HG03565 (cell line): Measurements from ENCODE around the gene KCND2.
A peak's percentile ranks its signal among the peaks of the same experiment; 100 is the strongest.

Experiments used
- ATAC-seq: cut with Tn5 transposase; IDR thresholded peaks from one replicate; pipeline ENCODE4 v1.9.1; 2021; ENCODE audit warnings: mild to moderate bottlenecking, moderate library complexity; ENCODE audit not compliant: unreplicated experiment

Gene KCND2

DNA sequence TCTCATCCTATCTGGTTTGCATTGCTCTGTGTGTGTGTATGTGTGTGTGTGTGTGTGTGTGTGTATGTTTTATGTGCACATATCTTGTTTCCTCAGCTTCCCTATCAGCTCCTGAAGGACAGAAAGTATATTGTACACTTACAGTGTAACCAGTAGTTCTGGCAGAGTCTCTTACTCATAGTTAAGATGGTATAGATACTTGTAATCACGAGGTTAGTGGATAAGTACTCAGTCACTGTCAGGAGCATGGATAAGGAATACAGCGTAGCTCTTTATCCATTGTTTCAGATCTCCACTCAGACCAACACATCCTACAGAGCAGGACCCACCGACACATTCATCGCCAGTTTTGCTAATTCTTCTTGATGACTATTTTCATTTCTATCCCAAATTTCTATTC is 309.9 kb downstream of the KCND2 start:
- no peak for ATAC-seq

DNA sequence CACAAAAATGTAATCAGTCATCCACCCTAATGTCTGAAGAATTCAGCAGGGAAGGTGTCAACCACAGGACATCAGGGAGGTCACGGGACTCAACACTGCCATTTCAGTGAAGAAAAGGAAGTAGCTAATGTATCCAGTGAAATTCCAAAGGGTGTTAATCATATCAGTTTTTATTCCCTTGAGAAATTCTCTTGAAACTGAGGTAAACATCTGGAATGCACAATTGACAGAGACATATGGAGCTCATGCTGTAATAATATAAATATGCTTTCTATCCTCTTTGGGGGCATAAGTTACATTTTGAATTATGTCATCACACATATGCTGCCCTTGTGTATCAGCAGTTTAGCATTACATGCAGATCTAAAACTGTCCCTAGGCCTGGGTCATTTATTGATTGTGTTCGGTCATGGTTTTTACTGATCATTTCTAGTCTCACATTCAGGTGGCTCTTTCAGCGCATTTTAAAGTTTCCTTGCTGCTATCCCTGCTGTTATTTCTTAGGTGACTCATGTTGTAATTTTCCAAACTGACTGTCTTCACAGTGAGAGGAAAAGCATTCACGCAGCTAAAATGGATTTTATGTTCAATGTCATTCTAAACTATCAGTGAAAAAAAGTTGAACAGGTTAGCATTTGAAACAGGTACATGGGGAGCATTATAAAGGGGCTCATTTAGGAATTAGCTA is 311.1 kb downstream of the KCND2 start:
- no peak for ATAC-seq

- no peak for ATAC-seq
These were observed 313.6 kb downstream of the KCND2 start for GRCh38 chr7:120586571-120586970.

- ATAC-seq = no peak
These were observed 314.3 kb downstream of the KCND2 start for GRCh38 chr7:120587243-120587642.

DNA sequence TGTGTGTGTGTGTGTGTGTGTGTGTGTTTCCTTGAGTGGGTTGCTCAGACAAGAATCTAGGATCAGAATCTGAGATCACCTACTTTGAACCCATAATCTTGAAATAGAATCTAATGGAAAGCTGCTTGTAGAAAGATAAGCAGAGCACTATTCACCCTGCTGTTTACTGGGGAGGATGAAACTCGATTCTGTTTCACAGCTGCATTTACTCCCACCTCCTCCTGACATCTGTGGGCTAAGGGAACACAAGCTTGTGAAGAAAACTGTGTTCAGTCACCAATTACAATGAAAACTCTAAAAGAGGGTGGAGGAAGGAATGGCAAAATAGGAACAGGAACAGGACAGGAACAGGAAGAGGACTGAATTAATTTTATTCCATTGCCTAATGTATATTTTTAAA is 315.4 kb downstream of the KCND2 start:
- no peak for ATAC-seq

- ATAC-seq = no peak
These were observed 315.9 kb downstream of the KCND2 start for GRCh38 chr7:120588862-120589261.

GRCh38 chr7:120600607-120601006 is 327.6 kb downstream of the KCND2 start:
- no peak for ATAC-seq

- ATAC-seq = no peak
These were observed 330.4 kb downstream of the KCND2 start for GRCh38 chr7:120603366-120603765.

DNA sequence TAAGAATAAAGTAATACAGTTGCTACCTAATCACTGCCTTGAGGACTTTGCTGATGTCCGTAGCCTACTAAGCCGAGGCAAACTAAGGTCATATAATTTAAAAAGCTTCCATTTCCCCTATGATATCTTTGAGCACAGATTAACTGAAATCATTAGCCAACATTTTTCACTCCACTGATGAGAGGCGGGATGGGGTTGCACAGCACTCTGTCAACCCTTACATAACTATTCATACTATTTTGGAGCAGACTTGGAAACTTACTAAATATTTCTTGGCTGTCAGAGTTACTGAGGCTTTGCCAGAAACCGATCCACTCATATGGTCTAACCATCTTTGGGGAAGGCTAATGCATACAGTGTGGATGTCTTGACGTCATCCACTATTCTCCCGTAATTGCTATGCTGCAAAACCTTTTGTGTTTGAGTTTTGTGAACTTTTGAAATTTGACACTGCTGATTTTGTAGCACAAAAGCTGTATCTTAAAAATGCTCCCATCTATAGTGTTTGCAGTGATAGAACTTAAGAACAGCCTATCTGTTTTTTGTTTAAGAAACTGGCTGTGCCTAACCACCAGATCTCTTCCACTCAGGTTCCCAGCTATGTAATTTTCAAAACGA is 336.3 kb downstream of the KCND2 start:
- ATAC-seq = no peak

DNA sequence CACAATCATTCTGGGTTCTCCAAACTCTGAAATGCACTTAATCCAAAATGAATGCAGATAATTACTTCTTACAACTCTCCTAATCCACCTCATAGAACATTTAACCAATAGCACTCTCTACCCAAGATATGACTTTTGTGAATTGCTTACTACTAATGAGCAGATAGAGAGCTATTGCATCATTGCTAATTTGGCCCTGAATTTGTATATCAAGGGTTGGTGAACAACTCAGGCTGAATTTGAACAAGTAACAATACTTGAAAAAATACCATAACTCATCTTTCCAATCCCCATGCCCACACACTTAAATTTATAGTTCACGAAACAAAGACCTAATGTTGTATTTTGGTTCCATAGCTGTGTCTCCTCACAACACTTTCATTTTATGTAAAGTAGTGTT is 339.0 kb downstream of the KCND2 start:
- ATAC-seq = no peak

DNA sequence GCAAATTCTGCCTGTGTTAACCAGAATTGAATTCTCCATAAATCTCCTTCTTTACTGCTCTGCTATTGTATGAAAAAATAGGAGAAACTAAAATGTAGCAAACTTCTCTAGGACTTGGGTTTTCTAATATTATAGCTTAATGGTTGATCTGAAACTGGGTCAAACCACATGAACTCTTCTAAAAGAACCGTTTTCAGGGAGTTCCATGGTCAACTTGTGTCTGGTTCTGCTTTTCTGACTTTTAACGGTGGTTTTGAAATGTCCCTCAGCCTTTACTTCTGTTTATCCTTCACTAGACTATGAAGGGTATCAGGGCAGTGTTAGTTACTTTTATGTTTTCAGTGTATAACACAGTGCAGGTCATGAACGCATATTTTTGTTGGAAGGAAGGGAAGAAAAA is 342.7 kb downstream of the KCND2 start:
- peak; percentile 68 for ATAC-seq

DNA sequence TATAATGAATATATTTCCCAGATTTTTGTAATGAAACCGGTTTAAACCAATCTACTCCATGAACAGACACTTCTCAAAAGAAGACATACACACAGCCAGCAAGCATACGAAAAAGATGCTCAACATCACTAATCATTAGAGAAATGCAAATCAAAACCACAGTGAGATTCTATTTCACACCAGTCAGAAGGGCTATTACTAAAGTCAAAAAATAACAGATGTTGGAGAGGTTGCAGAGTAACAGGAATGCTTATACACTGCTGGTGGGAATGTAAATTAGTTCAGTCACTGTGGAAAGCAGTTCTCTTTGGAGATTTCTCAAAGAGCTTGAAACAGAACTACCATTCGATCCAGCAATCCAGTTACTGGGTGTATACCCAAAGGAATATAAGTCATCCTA is 344.3 kb downstream of the KCND2 start:
- no peak for ATAC-seq

DNA sequence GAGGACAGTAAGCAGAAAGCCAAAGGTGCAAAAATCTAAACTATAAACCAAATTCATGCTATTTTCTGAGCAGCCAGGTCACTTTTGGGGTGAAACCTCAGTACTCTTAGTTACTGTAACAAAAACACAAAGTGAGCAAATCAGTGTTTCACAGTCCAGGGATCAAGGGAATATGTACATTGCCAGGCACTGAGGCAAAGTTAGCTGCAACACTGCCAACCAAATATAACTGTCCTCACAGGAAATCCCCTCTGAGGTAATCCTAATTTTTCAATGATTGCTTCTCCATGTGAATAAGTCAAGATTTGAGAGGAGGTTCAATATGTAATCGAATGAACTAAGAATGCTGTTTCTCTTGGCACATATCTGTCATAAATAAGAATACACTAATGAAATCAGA is 355.3 kb downstream of the KCND2 start:
- ATAC-seq = no peak

DNA sequence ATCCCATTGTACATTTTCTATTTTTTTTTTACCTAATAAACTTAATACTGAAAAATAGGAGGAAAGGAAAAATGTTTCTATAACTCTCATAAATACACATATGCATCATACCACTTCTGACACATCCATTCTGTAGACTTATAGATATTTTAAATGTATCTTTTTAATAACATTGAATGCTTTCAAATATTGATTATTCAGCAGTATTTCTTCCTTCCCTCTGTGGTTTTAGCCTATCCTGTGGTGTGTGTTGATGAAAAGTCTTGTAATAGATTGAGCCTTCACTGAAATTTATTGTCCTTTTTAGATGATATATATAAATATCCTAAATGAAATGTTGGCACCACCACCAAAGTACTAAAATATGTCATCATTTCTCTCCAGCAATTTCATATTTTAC is 366.9 kb downstream of the KCND2 start:
- no peak for ATAC-seq

- ATAC-seq = no peak
These were observed 373.0 kb downstream of the KCND2 start for GRCh38 chr7:120645966-120646365.

- no peak for ATAC-seq
These were observed 381.3 kb downstream of the KCND2 start for GRCh38 chr7:120654241-120654640.

GRCh38 chr7:120658516-120658915 is 385.5 kb downstream of the KCND2 start:
- no peak for ATAC-seq

GRCh38 chr7:120662291-120662690 is 389.3 kb downstream of the KCND2 start:
- no peak for ATAC-seq

GRCh38 chr7:120665068-120665467 is 392.1 kb downstream of the KCND2 start:
- ATAC-seq = no peak

GRCh38 chr7:120675076-120675475 is 402.1 kb downstream of the KCND2 start:
- ATAC-seq = no peak

DNA sequence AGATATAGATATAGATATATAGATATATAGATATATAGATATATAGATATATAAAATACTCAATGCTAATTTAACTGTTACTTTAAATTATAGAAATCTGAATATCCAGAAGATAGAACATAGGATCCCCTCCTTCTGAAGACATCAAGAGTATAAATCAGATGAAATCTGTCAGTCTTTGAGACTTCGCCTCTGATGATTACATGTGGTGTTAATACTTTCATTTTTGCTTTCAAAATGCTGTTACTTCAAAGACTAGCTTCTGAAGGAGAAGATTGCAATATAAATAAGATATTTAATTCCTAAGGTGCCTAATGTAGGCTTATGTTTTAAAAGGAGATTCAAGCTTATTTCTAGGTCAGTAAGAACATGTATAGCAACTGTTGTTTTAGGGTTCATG is 404.6 kb downstream of the KCND2 start:
- ATAC-seq = no peak

DNA sequence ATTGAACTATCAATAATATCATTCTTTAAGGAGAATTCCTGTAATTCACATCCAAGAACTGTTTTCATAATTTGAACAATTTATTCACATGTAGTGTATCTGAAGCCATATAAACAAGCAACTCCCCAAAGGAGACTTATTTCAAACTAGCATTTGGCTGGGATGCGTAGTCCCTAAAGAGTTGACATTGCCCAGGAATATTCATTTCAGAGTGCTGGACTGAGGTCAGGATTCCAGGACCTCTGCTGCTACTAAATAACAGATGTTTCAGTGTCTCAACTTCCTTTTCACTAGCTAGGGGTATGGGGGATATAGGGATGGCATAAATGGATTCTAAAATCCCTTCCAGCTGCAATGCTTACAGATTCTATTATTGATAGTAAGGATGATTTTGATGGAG is 408.0 kb downstream of the KCND2 start:
- ATAC-seq = no peak

GRCh38 chr7:120684463-120684862 is 411.5 kb downstream of the KCND2 start:
- ATAC-seq = no peak
